NCI-H1417 treated with DMSO at 0.1 percent for 48 hours (cell line): ENCODE results near the gene ASPSCR1.

ENCODE experiments used
- DNase-seq: peaks from one replicate; lab custom pipeline; 2025; lab: John Stamatoyannopoulos, UW

Gene ASPSCR1

GRCh38 chr17:81983011-81983638 is 5.7 kb downstream of the ASPSCR1 start:
- DNase-seq = no peak

DNA sequence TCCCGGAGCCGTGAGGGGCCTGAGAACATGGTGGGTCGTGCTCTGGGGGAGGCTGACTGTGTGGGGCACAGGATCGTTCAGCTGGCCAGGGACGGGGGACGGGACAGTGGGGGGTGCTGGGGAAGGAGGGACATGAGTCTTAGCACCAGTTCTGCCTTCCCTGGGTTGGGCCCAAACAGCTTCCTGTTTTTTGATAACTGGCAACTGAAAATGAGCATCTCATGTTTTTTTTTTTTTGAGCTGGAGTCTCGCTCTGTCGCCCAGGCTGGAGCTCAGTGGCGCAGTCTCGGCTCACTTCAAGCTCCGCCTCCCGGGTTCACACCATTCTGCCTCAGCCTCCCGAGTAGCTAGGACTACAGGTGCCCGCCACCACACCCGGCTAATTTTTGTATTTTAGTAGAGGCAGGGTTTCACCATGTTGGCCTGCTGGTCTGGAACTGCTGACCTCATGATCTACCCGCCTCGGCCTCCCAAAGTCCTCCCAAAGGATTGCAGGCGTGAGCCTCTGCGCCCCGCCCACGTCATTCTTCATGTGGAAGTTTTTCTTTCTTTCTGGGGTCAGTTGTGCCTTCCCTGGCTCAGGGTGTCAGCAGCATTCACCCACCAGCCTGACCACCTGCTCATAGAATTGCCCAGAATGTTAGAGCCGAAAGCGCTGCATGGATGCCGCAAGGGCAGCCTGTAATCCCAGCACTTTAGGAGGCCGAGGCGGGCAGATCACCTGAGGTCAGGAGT is 6.4 kb downstream of the ASPSCR1 start:
- DNase-seq = no peak

DNA sequence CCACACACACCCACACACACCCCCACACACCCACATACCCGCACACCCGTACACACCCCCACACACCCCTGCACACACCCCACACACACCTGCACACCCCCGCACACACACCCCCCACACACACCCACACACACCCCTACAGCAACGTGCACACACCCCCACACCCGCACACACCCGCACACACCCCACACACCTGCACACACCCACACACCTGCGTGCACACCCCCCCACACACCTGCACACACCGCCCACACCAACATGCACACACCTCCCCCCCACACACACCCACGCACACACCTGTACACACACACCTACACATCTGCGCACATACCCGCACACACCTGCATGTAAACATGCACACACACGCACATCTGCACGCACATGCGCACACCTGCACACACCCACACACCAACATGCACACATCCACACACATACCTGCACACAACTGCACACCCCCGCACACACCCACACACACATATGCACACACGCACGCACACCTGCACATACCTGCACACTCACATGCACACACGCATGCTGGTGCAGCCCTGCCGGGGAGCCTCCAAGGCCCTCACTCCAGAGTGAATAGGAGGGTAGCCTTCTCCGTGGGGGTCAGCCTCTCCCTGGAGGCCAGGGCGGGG is 7.5 kb downstream of the ASPSCR1 start:
- no peak for DNase-seq

DNA sequence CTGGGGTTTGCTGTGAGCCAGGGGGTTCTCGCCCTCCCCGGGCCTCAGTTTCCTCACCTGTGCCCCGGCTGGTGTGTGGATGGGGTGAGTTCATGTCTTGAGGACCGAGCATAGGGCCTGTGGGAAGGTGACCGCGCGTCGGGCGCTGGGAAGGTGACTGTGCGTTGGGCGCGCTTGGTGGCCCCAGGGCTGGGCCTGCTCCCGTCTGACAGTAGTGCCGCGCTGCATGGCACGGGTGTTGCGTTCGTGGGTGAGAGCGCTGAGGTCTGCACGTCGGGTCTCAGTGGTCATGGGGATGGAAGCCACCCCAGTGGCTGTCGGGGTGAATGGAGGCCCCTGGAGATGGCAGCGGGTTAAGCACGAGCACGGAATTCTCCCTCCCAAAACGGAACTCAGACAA is 9.2 kb downstream of the ASPSCR1 start:
- DNase-seq = no peak

DNA sequence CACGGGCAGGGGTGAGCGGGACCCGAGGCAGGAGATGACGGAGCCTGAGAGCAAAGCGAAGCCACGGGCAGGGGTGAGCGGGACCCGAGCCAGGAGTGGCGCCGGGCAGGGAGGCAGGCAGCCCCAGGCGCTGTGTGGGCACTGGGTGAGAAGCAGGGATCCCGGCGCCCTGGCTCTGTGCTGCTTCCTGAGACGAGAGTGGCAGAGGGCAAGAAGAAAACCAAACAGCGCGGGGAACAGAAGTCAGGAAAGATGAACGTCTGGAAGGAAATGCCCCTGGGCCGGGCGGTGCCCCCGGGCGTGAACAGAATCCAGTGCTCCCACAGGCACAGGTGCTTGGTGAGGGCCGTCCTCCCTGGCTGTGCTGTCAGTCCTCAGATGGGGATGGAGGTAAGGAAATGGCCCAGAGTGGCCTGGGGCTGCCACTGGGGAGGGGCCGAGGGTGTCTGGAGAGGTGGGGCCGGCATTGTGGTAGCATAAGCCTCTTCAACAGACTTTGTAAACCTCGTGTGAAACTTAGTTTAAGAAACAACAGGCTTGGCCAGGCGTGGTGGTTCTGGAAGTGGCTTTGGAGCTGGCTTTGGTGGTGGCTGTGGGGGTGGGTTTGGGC is 9.8 kb downstream of the ASPSCR1 start:
- no peak for DNase-seq

DNA sequence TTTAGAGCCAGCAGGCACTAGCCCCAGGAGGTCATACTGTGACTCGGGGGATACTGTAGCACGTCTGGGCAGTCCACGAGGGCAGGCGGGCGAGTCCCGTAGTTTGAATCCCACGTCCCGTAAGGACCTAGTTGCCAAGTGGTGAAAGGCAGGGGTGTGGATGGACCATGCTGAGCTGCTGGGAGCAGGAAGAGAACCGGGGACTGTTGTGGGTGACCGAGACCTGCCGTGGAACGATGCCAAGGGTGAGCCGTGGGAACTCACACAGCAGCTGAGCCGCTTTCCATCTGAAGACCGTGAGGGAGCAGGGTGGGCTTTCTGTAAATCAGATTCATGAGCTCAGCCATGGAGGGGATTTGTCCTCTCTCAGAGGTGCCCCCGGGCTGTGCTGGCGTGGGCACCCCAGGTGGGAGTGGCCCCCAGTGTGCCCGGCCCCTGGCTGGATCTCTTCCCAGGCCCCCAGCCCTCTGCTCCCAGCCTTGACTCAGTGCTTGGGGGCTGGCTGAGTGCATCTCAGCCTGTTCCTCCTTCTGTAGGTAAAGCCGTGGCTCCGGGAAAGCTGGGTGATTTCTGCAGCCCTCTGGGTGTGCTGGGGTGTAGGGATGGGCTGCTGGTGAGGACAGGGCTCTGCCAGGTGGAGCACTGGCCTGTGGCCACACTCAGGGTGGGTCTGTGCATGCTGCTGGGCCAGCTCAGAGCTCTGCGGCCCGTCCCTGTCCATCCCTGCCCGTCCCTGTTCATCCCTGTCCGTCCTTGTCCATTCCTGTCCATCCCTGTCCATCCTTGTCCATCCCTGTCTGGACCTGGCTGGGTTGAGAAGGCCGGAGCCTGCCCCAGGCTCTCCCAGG is 13.6 kb downstream of the ASPSCR1 start:
- no peak for DNase-seq

GRCh38 chr17:81991684-81992305 is 14.4 kb downstream of the ASPSCR1 start:
- no peak for DNase-seq

DNA sequence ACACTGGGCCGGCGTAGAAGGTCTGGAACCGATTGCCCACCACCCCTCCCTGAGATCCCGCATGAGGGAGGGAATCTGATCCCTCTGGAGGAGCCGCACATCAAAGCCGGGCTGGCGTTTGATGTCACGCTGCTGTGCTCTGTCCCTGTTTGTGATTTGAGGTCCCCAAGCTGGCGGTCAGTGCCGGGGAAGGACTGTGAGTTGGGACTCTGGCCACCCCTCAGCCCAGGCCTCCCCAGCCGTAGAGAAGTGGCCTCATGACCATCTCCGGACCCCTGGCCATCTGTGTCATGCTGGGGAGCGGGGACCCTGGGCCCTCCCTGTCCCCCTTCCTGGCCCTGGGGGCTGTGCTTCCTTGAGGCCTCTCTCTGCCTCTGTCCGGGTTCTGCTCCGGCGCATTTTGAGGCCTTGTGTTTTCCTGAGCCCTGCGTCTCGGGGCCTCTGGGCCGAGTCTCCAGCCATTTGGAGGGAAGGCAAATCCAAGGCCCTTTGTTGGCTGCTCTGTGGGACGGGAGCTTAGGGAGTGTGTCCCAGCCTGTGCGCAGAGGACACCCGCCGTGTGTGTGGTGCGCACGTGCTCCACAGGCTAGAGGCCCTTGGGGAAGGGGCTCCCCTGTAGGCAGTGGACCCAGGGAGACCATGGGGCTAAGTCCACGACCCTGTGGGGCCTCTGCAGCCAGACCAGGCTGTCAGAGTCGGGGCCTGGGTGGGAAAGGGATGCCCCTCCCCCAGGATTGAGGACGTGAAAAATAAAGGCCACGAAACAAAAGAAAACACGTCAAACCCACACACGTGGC is 15.1 kb downstream of the ASPSCR1 start:
- DNase-seq = no peak

DNA sequence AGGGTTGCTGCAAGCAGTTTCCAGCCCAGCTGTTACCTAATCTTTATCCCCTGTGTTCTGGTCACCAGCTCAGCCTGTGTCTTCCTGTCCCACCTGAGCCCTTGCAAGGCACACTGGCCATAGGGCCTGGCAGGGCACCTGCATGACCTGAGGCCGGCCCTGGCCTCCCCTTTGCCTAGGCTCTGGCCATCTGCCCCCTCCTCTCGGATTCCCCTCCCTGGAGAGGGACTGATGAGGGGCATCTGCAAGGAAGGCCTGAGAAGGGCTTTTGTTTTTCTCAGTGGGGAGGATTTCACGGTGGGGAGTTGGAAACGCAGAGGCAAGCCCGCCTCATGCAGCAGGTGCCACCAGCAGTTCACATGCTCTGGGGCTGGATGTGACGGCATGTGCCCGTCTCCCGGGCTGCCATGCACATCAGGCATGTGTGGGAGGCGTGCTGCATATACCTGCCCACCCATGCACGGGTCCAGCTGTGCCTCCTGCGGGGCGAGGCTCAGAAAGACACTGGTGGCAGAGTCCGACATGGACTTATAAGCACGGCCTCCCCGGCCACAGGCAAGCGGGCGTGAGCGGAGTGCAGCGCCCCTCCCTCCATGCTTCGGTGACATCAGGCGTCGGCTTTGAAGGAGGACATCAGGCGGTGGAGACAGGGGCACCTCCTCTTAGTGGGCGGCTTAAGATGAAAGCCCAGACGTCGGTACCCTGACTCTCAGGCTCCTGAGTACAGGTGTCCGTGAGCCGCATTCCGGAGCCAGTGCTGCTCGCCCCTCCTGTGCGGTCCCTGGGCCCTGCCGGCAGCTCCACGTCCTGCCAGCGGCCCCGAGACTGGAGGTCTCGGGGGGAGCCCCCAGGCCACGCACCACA is 16.5 kb downstream of the ASPSCR1 start:
- DNase-seq = no peak

- no peak for DNase-seq
Observed at GRCh38 chr17:81994593-81995462, 17.4 kb downstream of the ASPSCR1 start.

DNA sequence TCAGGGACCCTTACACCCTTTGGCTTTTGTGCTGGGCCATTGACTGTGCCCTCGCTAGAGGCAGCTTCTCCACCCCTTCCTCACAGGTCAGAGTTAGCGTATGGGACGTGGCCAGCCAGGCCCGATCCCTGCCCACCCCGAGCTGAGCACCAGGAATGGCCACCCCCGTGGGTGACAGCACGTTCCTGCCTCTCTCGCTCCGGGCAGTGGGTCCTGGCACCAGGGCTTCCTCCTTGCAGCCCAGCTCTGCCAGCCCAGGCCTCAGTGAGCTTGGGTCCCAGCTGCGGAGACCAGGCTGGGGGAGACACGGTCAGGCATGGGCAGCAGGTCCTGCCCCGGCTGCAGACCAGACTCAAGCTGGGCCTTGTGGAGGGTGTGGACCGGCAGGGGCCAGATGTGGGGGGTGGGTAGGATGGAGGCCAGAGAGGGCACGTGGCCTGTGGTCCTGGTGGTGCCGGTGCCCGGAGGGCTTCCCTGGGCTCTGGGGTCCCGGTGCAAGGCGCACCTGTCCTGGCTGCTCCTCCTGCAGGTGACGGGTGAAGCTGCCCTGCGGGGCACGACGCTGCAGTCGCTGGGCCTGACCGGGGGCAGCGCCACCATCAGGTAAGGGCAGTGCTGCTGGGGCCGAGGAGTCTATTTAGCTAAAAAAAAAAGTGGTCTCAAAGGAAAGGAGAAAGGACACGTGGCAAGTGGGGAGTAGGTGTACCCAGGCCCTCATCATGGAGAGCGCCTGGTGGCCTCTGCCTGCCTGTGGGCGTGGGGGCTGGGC is 18.2 kb downstream of the ASPSCR1 start:
- no peak for DNase-seq

DNA sequence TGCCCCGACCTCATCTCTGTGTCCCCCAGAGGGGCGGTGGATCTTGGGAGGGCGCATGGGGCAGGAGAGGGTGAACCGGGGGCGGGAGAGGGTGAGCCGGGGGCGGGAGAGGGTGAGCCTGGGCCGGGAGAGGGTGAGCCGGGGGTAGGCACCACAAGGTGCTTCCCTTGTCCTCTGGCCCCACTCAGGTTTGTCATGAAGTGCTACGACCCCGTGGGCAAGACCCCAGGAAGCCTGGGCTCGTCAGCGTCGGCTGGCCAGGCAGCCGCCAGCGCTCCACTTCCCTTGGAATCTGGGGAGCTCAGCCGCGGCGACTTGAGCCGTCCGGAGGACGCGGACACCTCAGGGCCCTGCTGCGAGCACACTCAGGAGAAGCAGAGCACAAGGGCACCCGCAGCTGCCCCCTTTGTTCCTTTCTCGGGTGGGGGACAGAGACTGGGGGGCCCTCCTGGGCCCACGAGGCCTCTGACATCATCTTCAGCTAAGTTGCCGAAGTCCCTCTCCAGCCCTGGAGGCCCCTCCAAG is 18.9 kb downstream of the ASPSCR1 start:
- DNase-seq = no peak

DNA sequence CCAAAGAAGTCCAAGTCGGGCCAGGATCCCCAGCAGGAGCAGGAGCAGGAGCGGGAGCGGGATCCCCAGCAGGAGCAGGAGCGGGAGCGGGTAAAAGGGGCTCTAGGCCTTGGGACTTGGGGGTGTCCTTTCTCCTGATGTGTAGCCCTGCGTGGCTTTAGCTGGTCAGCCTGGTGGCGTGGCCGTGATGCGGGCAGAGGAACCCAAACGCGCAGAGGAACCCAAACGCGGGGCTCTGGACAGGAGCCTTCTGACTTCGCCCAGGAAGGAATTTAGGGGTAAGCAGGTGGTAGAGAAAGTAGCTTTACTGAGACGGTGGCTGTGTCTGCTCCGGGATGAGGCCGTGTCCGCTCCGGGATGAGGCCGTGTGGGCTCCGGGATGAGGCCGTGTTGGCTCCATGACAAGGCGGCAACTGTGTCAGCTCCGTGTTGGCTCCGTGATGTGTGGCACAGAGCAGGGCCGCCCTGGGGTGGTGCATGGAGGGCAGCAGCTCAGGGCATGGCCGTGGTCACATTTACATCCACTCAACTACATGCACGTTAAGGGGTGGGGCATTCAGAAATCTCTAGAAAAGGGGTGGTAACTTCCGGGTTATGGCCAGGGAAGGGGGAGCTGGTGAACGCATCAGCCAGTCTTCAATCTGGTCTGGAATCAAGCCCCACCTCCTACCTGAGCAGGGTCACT is 19.5 kb downstream of the ASPSCR1 start:
- DNase-seq = no peak

DNA sequence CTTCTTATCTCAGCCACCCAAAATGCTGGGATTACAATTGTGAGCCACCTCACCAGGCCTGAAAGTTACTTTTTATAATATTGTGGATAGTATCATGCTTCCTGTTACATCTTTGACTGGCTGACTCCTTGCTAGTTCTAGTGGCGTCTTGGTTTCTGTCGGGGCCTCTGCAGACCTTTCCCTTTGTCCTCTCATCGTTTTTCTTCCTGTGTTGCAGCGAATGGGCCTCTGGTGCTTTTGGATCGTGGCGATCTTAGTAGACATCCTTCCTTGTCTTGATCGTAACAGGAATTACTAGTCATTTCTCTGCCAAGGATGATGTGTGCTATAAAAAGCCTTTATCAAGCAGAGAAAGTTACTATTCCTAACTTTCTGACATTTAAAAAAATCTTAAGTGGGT is 20.8 kb downstream of the ASPSCR1 start:
- DNase-seq = no peak

DNA sequence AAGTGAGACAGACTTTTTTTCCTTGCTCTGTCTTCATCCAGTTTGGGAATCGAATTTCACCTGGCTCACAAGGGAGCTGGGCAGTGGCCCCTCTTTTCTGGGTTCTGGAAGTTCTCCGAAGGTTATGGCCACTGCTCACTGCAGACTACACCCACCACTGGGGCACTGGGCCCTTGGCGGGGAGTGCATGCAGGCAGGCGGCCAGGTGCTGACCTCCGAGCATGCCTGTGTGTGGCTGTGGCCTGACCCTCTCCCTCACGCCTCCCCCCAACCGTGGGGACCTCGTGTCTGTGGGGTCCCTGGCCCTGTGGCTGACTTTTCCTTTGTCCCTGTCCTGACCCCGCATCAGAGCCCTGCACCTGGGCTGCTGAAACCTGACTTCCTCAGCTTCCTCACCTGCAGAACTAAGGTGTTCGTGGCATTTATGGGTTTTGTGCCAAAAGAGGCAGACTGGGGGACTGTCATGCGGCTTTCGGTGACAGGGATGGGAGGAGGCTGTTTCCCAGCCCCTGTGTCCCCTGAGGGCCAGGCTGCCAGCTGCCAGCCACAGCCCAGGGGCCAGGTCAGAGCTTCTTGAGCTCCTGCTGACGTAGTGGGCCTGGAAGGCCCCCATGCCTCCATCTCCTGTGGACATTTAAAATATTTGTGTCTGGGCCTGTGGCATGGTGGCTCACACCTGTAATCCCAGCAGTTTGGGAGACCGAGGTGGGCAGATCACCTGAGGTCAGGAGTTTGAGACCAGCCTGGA is 21.4 kb downstream of the ASPSCR1 start:
- no peak for DNase-seq

DNA sequence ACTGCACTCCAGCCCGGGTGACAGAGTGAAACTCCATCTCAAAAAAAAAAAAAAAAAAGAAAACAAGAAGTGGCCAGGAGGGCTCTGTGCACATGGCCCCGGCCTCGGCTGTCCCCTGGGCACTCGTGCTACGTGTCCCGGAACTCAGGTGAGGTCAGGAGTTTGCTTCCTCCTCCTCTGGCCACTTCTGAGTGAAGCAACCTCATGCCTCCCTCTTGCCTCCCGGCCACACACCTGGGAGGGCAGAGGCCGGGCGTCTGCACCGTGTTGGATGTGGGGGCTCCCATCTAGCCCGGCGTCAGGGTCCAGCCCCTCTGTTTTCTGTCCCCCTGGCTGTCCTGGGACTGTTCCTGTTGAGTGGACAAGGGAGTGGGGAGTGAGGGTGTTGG is 22.2 kb downstream of the ASPSCR1 start:
- DNase-seq = no peak
